Fibroblast of lung (primary cell): ENCODE data around the gene COL6A2. TPM values are rescaled to one million over a fixed set of nuclear protein-coding genes. Genes with fewer than 3 reads are reported as not detected.

ENCODE experiments used
- DNase-seq, 2 donors: peaks; one replicate each; pipeline versions ENCODE4 v3.0.0 to v3.0.0-alpha.2; 2010; ENCODE audit warnings: low read depth in 2 of 2
- H2AFZ ChIP-seq: 2 replicates; pipeline ENCODE4 v1.5.1; 2012; ENCODE audit warnings: low read length, control low read depth, inconsistent platforms
- H3K27ac ChIP-seq: 2 replicates; pipeline ENCODE4 v1.5.1; 2011; ENCODE audit warnings: low read length, control low read depth; ENCODE audit not compliant: insufficient read depth
- H3K27me3 ChIP-seq: 2 replicates; pipeline ENCODE4 v1.5.1; 2011; ENCODE audit warnings: mild to moderate bottlenecking, low read length; ENCODE audit not compliant: control insufficient read depth, insufficient read depth
- H3K36me3 ChIP-seq: 2 replicates; pipeline ENCODE4 v1.5.1; 2011; ENCODE audit warnings: low read length; ENCODE audit not compliant: control insufficient read depth, insufficient read depth
- H3K4me1 ChIP-seq: 2 replicates; pipeline ENCODE4 v1.5.1; 2011; ENCODE audit warnings: low read length; ENCODE audit not compliant: control insufficient read depth, insufficient read depth; ENCODE audit errors: extremely low read depth
- H3K4me2 ChIP-seq: 2 replicates; pipeline ENCODE4 v1.5.1; 2011; ENCODE audit warnings: low read length, control low read depth; ENCODE audit not compliant: insufficient read depth; ENCODE audit errors: extremely low read depth
- H3K4me3 ChIP-seq, 4 experiments: fragments of 200-600 bp in 1 of 4; sonication (generic) in 1 of 4; replicated peaks in 1 of 4; 2 replicates each; pipeline ENCODE4 v1.5.1; 2011 to 2016; ENCODE audit warnings: low read length in 4 of 4, low read depth in 3 of 4, mild to moderate bottlenecking in 3 of 4, control low read depth in 2 of 4, inconsistent platforms in 1 of 4, mixed read lengths in 1 of 4; ENCODE audit not compliant: insufficient read depth in 1 of 4; ENCODE audit errors: control extremely low read depth in 1 of 4
- H3K79me2 ChIP-seq: 2 replicates; pipeline ENCODE4 v1.5.1; 2012; ENCODE audit warnings: mild to moderate bottlenecking, low read length, inconsistent platforms; ENCODE audit not compliant: control insufficient read depth, insufficient read depth
- H3K9ac ChIP-seq: 2 replicates; pipeline ENCODE4 v1.5.1; 2011; ENCODE audit warnings: mild to moderate bottlenecking, low read length, control low read depth; ENCODE audit not compliant: insufficient read depth
- H3K9me3 ChIP-seq: 2 replicates; pipeline ENCODE4 v1.5.1; 2012; ENCODE audit warnings: low read depth, low read length; ENCODE audit not compliant: control insufficient read depth, insufficient read depth
- H4K20me1 ChIP-seq: 2 replicates; pipeline ENCODE4 v1.5.1; 2011; ENCODE audit warnings: low read length; ENCODE audit not compliant: control insufficient read depth, insufficient read depth; ENCODE audit errors: extremely low read depth
- EZH2 ChIP-seq: IDR thresholded peaks from 2 replicates; pipeline ENCODE4 v1.5.1; 2012; ENCODE audit warnings: low read length, control low read depth, mild to moderate bottlenecking; ENCODE audit errors: missing control alignments
- polyA plus RNA-seq, 2 donors: library from polyadenylated mRNA; depleted of rRNA in 1 of 2; stranded (reverse) in 1 of 2; unstranded in 1 of 2; fragments of >200 nt; gene quantifications; 2 replicates each; pipeline ENCODE4 v1.2.1, GENCODE V29; 2011 to 2012; ENCODE audit warnings: missing spikeins in 1 of 2
- total RNA-seq: library from RNA; depleted of rRNA; stranded (reverse); fragments of >200 nt; gene quantifications from 2 replicates; pipeline ENCODE4 v1.2.1, GENCODE V29; 2014
- TF ChIP-seq, protein P1 (sequence below), 2 donors: IDR thresholded peaks in 1 of 2; conservative IDR thresholded peaks in 1 of 2; 1 replicate in 1 of 2; 2 replicates in 1 of 2; pipeline ENCODE4 v1.5.1; 2011 to 2012; ENCODE audit warnings: low read length in 2 of 2, control low read depth in 1 of 2, inconsistent platforms in 1 of 2, low read depth in 1 of 2, mild to moderate bottlenecking in 1 of 2

The COL6A2 gene
- total and polyA plus RNA-seq, 2 donors (not counting 1 experiment from before 2014, with no cell fraction given), result 702 to 782 TPM

- H3K4me2 ChIP-seq, result no peak overlapping the region
- no peak for DNase-seq
- H2AFZ ChIP-seq, result no peak overlapping the region
- no peak overlapping the region for H3K27ac ChIP-seq
- no peak overlapping the region for H3K4me3 ChIP-seq
- no peak for TF ChIP-seq EZH2
- TF ChIP-seq, protein P1, sequence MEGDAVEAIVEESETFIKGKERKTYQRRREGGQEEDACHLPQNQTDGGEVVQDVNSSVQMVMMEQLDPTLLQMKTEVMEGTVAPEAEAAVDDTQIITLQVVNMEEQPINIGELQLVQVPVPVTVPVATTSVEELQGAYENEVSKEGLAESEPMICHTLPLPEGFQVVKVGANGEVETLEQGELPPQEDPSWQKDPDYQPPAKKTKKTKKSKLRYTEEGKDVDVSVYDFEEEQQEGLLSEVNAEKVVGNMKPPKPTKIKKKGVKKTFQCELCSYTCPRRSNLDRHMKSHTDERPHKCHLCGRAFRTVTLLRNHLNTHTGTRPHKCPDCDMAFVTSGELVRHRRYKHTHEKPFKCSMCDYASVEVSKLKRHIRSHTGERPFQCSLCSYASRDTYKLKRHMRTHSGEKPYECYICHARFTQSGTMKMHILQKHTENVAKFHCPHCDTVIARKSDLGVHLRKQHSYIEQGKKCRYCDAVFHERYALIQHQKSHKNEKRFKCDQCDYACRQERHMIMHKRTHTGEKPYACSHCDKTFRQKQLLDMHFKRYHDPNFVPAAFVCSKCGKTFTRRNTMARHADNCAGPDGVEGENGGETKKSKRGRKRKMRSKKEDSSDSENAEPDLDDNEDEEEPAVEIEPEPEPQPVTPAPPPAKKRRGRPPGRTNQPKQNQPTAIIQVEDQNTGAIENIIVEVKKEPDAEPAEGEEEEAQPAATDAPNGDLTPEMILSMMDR (conservative IDR thresholded peaks at IDR 0.05 in 1 of 2, IDR thresholded peaks at IDR 0.05 in 1 of 2; ENCODE audit: low read depth in 1 of 2, low read length in 2 of 2), result no peak
- no peaks in the 10 kb centered on the region for H4K20me1 ChIP-seq
- no peaks in the 10 kb centered on the region for H3K9me3 ChIP-seq
- H3K27me3 ChIP-seq, result no peaks in the 10 kb centered on the region
- no peaks in the 10 kb centered on the region for H3K4me1 ChIP-seq
- no peak overlapping the region for H3K9ac ChIP-seq
- no peaks in the 10 kb centered on the region for H3K36me3 ChIP-seq
- no peaks in the 10 kb centered on the region for H3K79me2 ChIP-seq
These were observed 60.9 kb downstream of the COL6A2 start for GRCh38 chr21:46158666-46159300.

DNA sequence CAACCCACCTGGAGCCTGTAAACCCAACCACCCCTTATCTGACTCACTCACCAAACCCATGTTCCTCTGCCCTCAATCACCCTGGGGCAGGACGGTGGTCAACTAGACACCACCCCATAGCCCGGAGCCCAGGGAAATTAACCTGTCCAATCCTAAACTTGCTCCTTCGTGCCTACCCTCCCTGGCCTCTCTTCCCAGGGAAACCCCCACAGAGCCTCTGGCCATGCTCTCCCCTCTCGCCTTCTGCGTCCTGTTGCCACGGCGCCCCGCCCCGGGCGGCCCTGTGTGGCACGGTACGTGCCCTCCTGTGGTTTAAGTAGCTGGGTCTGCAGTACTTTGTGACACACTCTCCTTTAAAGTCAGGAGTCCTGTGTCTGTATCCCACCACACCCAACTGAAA lies 61.5 kb downstream of the COL6A2 start:
- Histone ChIP-seq H3K36me3 (no peaks in the 10 kb centered on the region), H3K9ac (no peak overlapping the region), H3K27me3 (no peaks in the 10 kb centered on the region), H3K9me3 (no peaks in the 10 kb centered on the region), H3K79me2 (no peaks in the 10 kb centered on the region), H3K27ac (no peak overlapping the region), H3K4me1 (no peaks in the 10 kb centered on the region), H4K20me1 (no peaks in the 10 kb centered on the region), H2AFZ (no peak overlapping the region), H3K4me3 (no peak overlapping the region), H3K4me2 (no peak overlapping the region)
- DNase-seq, result no peak
- TF ChIP-seq EZH2, result no peak
- TF ChIP-seq, protein P1 (conservative IDR thresholded peaks at IDR 0.05 in 1 of 2, IDR thresholded peaks at IDR 0.05 in 1 of 2; ENCODE audit: low read depth in 1 of 2, low read length in 2 of 2), result no peak

DNA sequence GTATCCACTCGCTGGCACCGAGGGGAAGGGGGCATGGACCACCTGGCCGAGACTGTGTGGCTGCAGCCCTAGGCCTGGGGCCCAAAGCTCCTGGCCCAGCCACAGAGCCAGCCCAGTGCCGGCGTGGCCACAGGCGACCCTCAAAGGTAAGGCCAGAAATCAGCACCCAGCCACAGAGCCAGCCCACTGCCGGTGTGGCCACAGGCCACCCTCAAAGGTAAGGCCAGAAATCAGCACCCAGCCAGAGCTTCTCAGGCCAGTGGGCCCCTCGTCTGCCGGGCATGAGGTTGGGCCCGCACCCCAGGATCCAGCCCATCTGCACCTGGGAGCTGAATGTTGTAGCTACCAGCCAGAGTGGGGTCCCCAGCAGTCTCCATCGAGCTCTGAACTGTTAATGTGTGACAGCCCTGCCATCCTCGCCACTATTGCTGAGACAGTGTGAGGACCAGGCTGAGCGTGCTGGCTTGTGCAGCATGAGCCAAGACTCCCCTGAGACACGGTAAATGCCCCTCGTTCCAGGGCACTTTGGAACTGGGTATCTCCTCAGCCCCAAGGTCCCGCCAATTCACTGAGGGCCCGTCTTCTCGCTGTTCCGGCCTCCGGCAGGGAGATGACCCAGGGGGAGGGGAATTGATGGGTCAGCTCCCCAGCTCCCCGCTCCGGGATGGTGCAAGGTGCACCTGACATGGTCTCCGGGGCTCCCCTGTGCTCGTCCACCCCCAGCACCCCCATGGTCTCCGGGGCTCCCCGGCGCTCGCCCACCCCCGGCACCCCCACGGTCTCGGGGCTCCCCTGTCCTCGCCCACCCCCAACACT lies 62.1 kb downstream of the COL6A2 start:
- H3K4me3 ChIP-seq, result no peak overlapping the region
- H3K9ac ChIP-seq, result no peak overlapping the region
- DNase-seq, result no peak
- H3K27ac ChIP-seq, result no peak overlapping the region
- no peaks in the 10 kb centered on the region for H3K27me3 ChIP-seq
- TF ChIP-seq EZH2, result no peak
- TF ChIP-seq, protein P1 (conservative IDR thresholded peaks at IDR 0.05 in 1 of 2, IDR thresholded peaks at IDR 0.05 in 1 of 2; ENCODE audit: low read depth in 1 of 2, low read length in 2 of 2), result no peak
- no peaks in the 10 kb centered on the region for H3K36me3 ChIP-seq
- H3K4me1 ChIP-seq, result no peaks in the 10 kb centered on the region
- no peak overlapping the region for H3K4me2 ChIP-seq
- no peaks in the 10 kb centered on the region for H4K20me1 ChIP-seq
- no peaks in the 10 kb centered on the region for H3K79me2 ChIP-seq
- H3K9me3 ChIP-seq, result no peaks in the 10 kb centered on the region
- H2AFZ ChIP-seq, result no peak overlapping the region
